Measurements from ENCODE around the gene SKAP1. TPM values are rescaled to one million over a fixed set of nuclear protein-coding genes. Genes with fewer than 3 reads are reported as not detected.

The SKAP1 gene
- total and polyA plus RNA-seq, 2 donors (not counting 1 experiment from before 2014, with no cell fraction given), result not detected

DNA sequence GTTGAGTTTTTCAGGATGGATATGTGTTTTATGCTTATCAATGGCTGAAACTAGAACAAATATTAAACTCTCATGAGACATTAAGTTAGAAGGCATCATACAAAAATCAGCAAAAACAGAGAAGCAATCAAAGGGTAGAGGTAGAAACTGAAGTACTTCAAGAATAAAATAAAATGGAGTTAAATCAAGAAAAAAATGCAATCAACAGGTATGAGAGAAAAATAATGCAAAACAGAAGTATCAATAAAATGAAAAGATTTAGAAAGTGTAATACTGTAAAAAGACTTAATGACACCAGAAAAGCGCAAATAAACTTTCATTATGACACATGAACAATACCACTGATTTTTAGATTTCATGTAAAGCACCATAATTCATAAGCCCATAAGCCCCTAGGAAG is 112.3 kb downstream of the SKAP1 start:
- no peak overlapping the region for H3K9ac ChIP-seq (ENCODE audit: insufficient read depth, low read length)
- TF ChIP-seq, protein P1, sequence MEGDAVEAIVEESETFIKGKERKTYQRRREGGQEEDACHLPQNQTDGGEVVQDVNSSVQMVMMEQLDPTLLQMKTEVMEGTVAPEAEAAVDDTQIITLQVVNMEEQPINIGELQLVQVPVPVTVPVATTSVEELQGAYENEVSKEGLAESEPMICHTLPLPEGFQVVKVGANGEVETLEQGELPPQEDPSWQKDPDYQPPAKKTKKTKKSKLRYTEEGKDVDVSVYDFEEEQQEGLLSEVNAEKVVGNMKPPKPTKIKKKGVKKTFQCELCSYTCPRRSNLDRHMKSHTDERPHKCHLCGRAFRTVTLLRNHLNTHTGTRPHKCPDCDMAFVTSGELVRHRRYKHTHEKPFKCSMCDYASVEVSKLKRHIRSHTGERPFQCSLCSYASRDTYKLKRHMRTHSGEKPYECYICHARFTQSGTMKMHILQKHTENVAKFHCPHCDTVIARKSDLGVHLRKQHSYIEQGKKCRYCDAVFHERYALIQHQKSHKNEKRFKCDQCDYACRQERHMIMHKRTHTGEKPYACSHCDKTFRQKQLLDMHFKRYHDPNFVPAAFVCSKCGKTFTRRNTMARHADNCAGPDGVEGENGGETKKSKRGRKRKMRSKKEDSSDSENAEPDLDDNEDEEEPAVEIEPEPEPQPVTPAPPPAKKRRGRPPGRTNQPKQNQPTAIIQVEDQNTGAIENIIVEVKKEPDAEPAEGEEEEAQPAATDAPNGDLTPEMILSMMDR (conservative IDR thresholded peaks at IDR 0.05 in 1 of 2, IDR thresholded peaks at IDR 0.05 in 1 of 2; ENCODE audit: low read depth in 1 of 2, low read length in 2 of 2), result no peak
- peak; percentile 27 for TF ChIP-seq EZH2 (IDR thresholded peaks at IDR 0.05; ENCODE audit: low read length, missing control alignments)
- H4K20me1 ChIP-seq (ENCODE audit: control insufficient read depth, extremely low read depth, insufficient read depth, low read length), result no peaks in the 10 kb centered on the region
- H3K79me2 ChIP-seq (ENCODE audit: control insufficient read depth, insufficient read depth, low read length), result no peaks in the 10 kb centered on the region
- H3K4me3 ChIP-seq (replicated peaks in 1 of 4; ENCODE audit: control extremely low read depth in 1 of 4, insufficient read depth in 1 of 4, low read depth in 3 of 4, low read length in 4 of 4), result no peak overlapping the region
- no peak overlapping the region for H2AFZ ChIP-seq (ENCODE audit: low read length)
- H3K27me3 ChIP-seq (ENCODE audit: control insufficient read depth, insufficient read depth, low read length), result peaks cover 20% of the 10 kb centered on the region
- H3K27ac ChIP-seq (ENCODE audit: insufficient read depth, low read length), result no peak overlapping the region
- H3K9me3 ChIP-seq (ENCODE audit: control insufficient read depth, insufficient read depth, low read depth, low read length), result no peaks in the 10 kb centered on the region
- no peak for DNase-seq (ENCODE audit: low read depth in 2 of 2)
- H3K36me3 ChIP-seq (ENCODE audit: control insufficient read depth, insufficient read depth, low read length), result no peaks in the 10 kb centered on the region
- no peaks in the 10 kb centered on the region for H3K4me1 ChIP-seq (ENCODE audit: control insufficient read depth, extremely low read depth, insufficient read depth, low read length)
- no peak overlapping the region for H3K4me2 ChIP-seq (ENCODE audit: extremely low read depth, insufficient read depth, low read length)

DNA sequence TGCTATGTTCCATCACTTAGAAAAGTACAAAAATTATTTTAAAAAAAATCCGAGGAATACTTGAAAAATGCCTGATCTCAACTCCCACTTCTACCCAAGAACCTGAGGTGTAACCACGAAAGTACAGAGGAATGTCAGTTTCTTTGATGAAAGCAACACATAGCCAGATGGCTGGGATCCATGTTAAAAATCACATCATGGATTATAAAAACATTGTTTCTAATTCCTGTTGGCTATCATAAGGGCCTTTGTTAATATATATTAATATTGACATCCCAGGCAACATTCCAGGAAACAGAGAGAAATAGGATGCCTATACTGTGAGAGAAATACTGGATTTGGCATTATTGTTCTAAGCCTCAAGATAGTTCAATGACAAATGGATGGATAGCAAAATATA is 115.3 kb downstream of the SKAP1 start:
- Histone ChIP-seq H3K4me1 (ENCODE audit: control insufficient read depth, extremely low read depth, insufficient read depth, low read length) (no peaks in the 10 kb centered on the region), H3K4me2 (ENCODE audit: extremely low read depth, insufficient read depth, low read length) (no peak overlapping the region), H3K36me3 (ENCODE audit: control insufficient read depth, insufficient read depth, low read length) (no peaks in the 10 kb centered on the region), H3K4me3 (replicated peaks in 1 of 4; ENCODE audit: control extremely low read depth in 1 of 4, insufficient read depth in 1 of 4, low read depth in 3 of 4, low read length in 4 of 4) (no peak overlapping the region), H3K27ac (ENCODE audit: insufficient read depth, low read length) (no peak overlapping the region), H4K20me1 (ENCODE audit: control insufficient read depth, extremely low read depth, insufficient read depth, low read length) (no peaks in the 10 kb centered on the region), H3K9me3 (ENCODE audit: control insufficient read depth, insufficient read depth, low read depth, low read length) (no peaks in the 10 kb centered on the region), H3K79me2 (ENCODE audit: control insufficient read depth, insufficient read depth, low read length) (no peaks in the 10 kb centered on the region), H3K9ac (ENCODE audit: insufficient read depth, low read length) (no peak overlapping the region), H2AFZ (ENCODE audit: low read length) (no peak overlapping the region), H3K27me3 (ENCODE audit: control insufficient read depth, insufficient read depth, low read length) (peaks cover 39% of the 10 kb centered on the region)
- TF ChIP-seq, protein P1 (conservative IDR thresholded peaks at IDR 0.05 in 1 of 2, IDR thresholded peaks at IDR 0.05 in 1 of 2; ENCODE audit: low read depth in 1 of 2, low read length in 2 of 2), result no peak
- no peak for TF ChIP-seq EZH2 (IDR thresholded peaks at IDR 0.05; ENCODE audit: low read length, missing control alignments)
- no peak for DNase-seq (ENCODE audit: low read depth in 2 of 2)

DNA sequence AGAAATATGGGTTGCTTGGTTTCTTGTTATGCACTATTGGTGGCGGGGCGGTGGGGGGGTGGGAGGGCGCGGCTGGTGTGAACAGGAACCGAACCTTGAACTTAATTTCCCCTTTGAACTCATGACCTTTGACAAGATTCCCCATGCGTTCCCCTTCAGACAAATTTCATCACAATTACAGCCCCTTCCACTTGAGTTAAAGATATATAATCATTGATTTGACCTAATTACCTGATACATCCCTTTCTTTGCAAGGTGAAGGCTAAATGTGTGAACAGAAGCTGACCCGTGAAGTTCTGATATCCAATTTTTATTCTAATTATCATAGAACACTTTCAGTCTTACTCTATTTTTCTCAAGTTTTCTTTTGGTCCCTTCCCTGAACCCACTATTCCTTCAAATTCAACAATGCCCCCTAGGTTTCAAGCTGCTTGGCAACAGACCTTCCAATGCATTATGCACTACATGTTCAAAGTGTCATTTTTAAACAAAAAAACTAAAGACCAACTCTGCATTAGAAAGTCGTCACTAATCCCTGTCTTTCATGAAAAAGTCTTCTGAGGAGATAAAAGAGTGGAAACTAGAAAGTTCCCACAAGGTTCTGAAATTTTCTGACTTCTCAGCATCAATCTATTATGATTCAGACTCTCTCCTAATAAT is 116.8 kb downstream of the SKAP1 start:
- H3K36me3 ChIP-seq (ENCODE audit: control insufficient read depth, insufficient read depth, low read length), result no peaks in the 10 kb centered on the region
- H3K4me2 ChIP-seq (ENCODE audit: extremely low read depth, insufficient read depth, low read length), result no peak overlapping the region
- H3K9me3 ChIP-seq (ENCODE audit: control insufficient read depth, insufficient read depth, low read depth, low read length), result no peaks in the 10 kb centered on the region
- no peak for DNase-seq (ENCODE audit: low read depth in 2 of 2)
- no peaks in the 10 kb centered on the region for H3K79me2 ChIP-seq (ENCODE audit: control insufficient read depth, insufficient read depth, low read length)
- H3K4me3 ChIP-seq (replicated peaks in 1 of 4; ENCODE audit: control extremely low read depth in 1 of 4, insufficient read depth in 1 of 4, low read depth in 3 of 4, low read length in 4 of 4), result no peak overlapping the region
- H4K20me1 ChIP-seq (ENCODE audit: control insufficient read depth, extremely low read depth, insufficient read depth, low read length), result no peaks in the 10 kb centered on the region
- H3K4me1 ChIP-seq (ENCODE audit: control insufficient read depth, extremely low read depth, insufficient read depth, low read length), result no peaks in the 10 kb centered on the region
- no peak overlapping the region for H3K27ac ChIP-seq (ENCODE audit: insufficient read depth, low read length)
- H3K27me3 ChIP-seq (ENCODE audit: control insufficient read depth, insufficient read depth, low read length), result peaks cover 34% of the 10 kb centered on the region
- TF ChIP-seq EZH2 (IDR thresholded peaks at IDR 0.05; ENCODE audit: low read length, missing control alignments), result no peak
- TF ChIP-seq, protein P1 (conservative IDR thresholded peaks at IDR 0.05 in 1 of 2, IDR thresholded peaks at IDR 0.05 in 1 of 2; ENCODE audit: low read depth in 1 of 2, low read length in 2 of 2), result no peak
- H3K9ac ChIP-seq (ENCODE audit: insufficient read depth, low read length), result no peak overlapping the region
- H2AFZ ChIP-seq (ENCODE audit: low read length), result no peak overlapping the region
